Heart right ventricle (tissue), 16 donors: ENCODE measurements around the gene WDR35. TPM values are rescaled to one million over a fixed set of nuclear protein-coding genes. Genes with fewer than 3 reads are reported as not detected.
A peak's percentile ranks its signal among the peaks of the same experiment; 100 is the strongest.

Source experiments
- ATAC-seq, 8 donors: fragments of 200-7000 bp; cut with Tn5 transposase; one replicate each; pipeline ENCODE4 v1.9.1; 2020; ENCODE audit warnings: mild to moderate bottlenecking in 8 of 8, moderate library complexity in 8 of 8, moderate number of reproducible peaks in 1 of 8
- DNase-seq, 2 donors: peaks; one replicate each; pipeline ENCODE4 v3.0.0-alpha.2; 2020
- H3K27ac ChIP-seq, 10 donors: fragments of 200-600 bp; sonication (generic) in 2 of 10; one replicate each; pipeline versions ENCODE4 v1.5.0 to v1.8.0; 2020 to 2022; ENCODE audit warnings: mild to moderate bottlenecking in 3 of 10
- H3K27me3 ChIP-seq, 7 donors: fragments of 200-600 bp; one replicate each; pipeline ENCODE4 v1.8.0; 2021 to 2022; ENCODE audit warnings: mild to moderate bottlenecking in 2 of 7
- H3K36me3 ChIP-seq, 9 donors: fragments of 200-600 bp; sonication (generic) in 1 of 9; one replicate each; pipeline versions ENCODE4 v1.5.0 to v1.8.0; 2020 to 2022; ENCODE audit warnings: mild to moderate bottlenecking in 2 of 9
- H3K4me1 ChIP-seq, 9 donors: fragments of 200-600 bp; sonication (generic) in 1 of 9; one replicate each; pipeline versions ENCODE4 v1.5.0 to v1.8.0; 2020 to 2022; ENCODE audit warnings: mild to moderate bottlenecking in 4 of 9
- H3K4me3 ChIP-seq, 10 donors: fragments of 200-600 bp; sonication (generic) in 2 of 10; one replicate each; pipeline versions ENCODE4 v1.5.0 to v1.8.0; 2020 to 2022; ENCODE audit warnings: mild to moderate bottlenecking in 7 of 10, moderate library complexity in 2 of 10
- H3K9me3 ChIP-seq, 11 donors: fragments of 200-600 bp in 10 of 11; sonication (generic) in 2 of 11; one replicate each; pipeline versions ENCODE4 v1.5.0 to v1.8.0; 2013 to 2022; ENCODE audit warnings: mild to moderate bottlenecking in 2 of 11, control low read depth in 1 of 11, moderate library complexity in 1 of 11
- CTCF ChIP-seq, 9 donors: fragments of 200-600 bp; sonication (generic) in 2 of 9; IDR thresholded peaks; one replicate each; pipeline versions ENCODE4 v1.5.0 to v1.8.0; 2021 to 2022; ENCODE audit warnings: antibody characterized with exemption in 9 of 9, mild to moderate bottlenecking in 5 of 9, moderate library complexity in 1 of 9
- WGBS, 2 donors: extraction: QIAGEN DNeasy Blood & Tissue Kit; methylation state at CpG; one replicate each; pipeline ENCODE4 v1.1.7; 2013; ENCODE audit warnings: inconsistent platforms in 1 of 2; 5-methylcytosine and 5-hydroxymethylcytosine counted together
- intact Hi-C, 10 donors: fragments of 100-400 bp; cut with DNase I; formaldehyde crosslinking; loops; one replicate each; pipeline versions ENCODE4 v1.11.1 to v1.14.2; 2022
- polyA plus RNA-seq, 2 donors: library from polyadenylated mRNA; stranded (reverse); fragments of 200-250 nt; gene quantifications; one replicate each; pipeline ENCODE4 v1.2.3, GENCODE V29; 2013
- total RNA-seq, 10 donors: library from RNA; stranded (reverse); fragmentation: NEBNext Ultra II Directional in 3 of 10; extraction: Animal tissue kit (Norgen Biotek cat#: 25700) in 3 of 10; gene quantifications; one replicate each; pipeline versions ENCODE4 v1.2.1 to v1.2.4, GENCODE V29; 2021 to 2023
- donor health status: Arrhythmogenic right ventricular cardiomyopathy.
- donor health status: ischemic (EF 13 %, LVEDD 7.1; RV severe dilation, severe dysfunction).
- donor health status: healthy with polysubstance abuse.
- donor health status: DM: no; HTN: yes; CAD: no.
- donor health status: DM: no; HTN: no; CAD: no.
- donor health status: ischemic (EF 25% LVEDD 6.9; RV normal size, moderate dysfunction).
- donor health status: ischemic (EF 25% LVEDD 5.7; RV mildly dilated, moderate dysfunction).
- donor health status: healthy.
- donor health status: DM: yes; HTN: yes; CAD: no.
- donor health status: Ischemic cardiomyopathy.
- donor health status: ischemic (EF 35%, LVEDD 5.7; RV mildly dilated, moderate dysfunction).
- donor health status: nonischemic (EF 11% LVEDD 7.7; RV severe dilation, severe dysfunction).
- donor health status: DM: yes; HTN: yes; CAD: no.
- donor health status: PGD.
- donor health status: ischemic (EF 29% LVEDD 5.4; RV normal size, mild dysfunction).
- donor health status: nonischemic (EF 23%, LVEDD 6.1; RV moderate dilation, normal function).

WDR35 gene
- total and polyA plus RNA-seq, 12 donors = 2.3 to 8.3 (median 5.4) TPM

DNA sequence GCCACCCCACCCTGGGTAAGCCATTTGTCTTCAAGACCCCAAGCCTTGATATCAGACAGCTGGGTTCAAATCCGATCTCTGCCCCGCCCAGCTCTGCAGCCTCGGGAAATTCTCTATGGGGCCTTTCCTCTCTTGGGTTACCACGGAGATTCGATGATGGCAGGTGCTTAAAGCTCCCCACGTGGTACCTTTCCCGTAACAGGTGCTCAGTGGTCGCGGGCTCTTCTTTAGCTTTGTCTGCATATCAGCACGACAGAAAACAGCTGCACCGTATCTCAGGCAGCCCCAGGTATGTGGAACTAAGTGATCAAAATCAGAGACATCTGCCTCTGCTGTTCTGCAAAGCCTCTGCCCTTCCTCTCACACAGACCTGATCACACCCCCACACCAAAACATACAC, 125.5 kb downstream of the WDR35 start:
- WGBS, 2 donors = 81 to 85% methylated on average over 11 of the region's 11 CpGs
- Histone ChIP-seq H3K4me3 (no peak overlapping the region), H3K27me3 (peaks cover 0 to 7% (median 0%) of the 10 kb centered on the region in 7 donors), H3K36me3 (no peaks in the 10 kb centered on the region), H3K9me3 (no peaks in the 10 kb centered on the region), H3K27ac (no peak overlapping the region), H3K4me1 (peaks cover 0 to 22% (median 13%) of the 10 kb centered on the region in 9 donors)
- intact Hi-C loops = loop anchor here (5.0 to 10.0 kb wide), 18 partner anchors 90 to 1480 kb away; partner anchors contain the start of gene OSR1 (in 1 of the 10)
- no peak for TF ChIP-seq CTCF (IDR thresholded peaks at IDR 0.05)
- no peak for ATAC-seq
- DNase-seq = no peak

GRCh38 chr2:19863303-19864041, 126.4 kb downstream of the WDR35 start:
- peak overlapping the region in 3 of 10 donors; percentile 7 to 59 (median 10) for H3K27ac ChIP-seq
- TF ChIP-seq CTCF (IDR thresholded peaks at IDR 0.05) = peak; percentile 93 to 100 (median 95)
- intact Hi-C loops = loop anchor here (1.0 to 10.0 kb wide), 23 partner anchors 89 to 1479 kb away; partner anchors contain the start of gene OSR1 (in 1 of the 10)

GRCh38 chr2:19861813-19862212, 128.1 kb downstream of the WDR35 start:
- no peak overlapping the region for H3K27ac ChIP-seq
- 59 to 62% methylated on average over 1 of the region's 1 CpG for WGBS, 2 donors
- no peak for DNase-seq
- H3K36me3 ChIP-seq = no peaks in the 10 kb centered on the region
- H3K4me1 ChIP-seq = peaks cover 0 to 10% (median 6%) of the 10 kb centered on the region in 9 donors
- intact Hi-C loops = loop anchor here (2.0 to 10.0 kb wide), 23 partner anchors 87 to 1477 kb away; partner anchors contain the start of gene OSR1 (in 1 of the 10)
- no peak for ATAC-seq
- H3K9me3 ChIP-seq = no peaks in the 10 kb centered on the region
- no peak for TF ChIP-seq CTCF (IDR thresholded peaks at IDR 0.05)
- no peaks in the 10 kb centered on the region for H3K27me3 ChIP-seq
- H3K4me3 ChIP-seq = no peak overlapping the region

More at GRCh38 chr2:19863303-19864041, 126.4 kb downstream of the WDR35 start:
- ATAC-seq (peak; percentile 75 to 89 (median 88)), DNase-seq (peak; percentile 58 to 76)
- Histone ChIP-seq H3K36me3 (no peaks in the 10 kb centered on the region), H3K9me3 (no peaks in the 10 kb centered on the region), H3K4me1 (peaks cover 0 to 13% (median 8%) of the 10 kb centered on the region in 9 donors), H3K4me3 (peak overlapping the region in 6 of 10 donors; percentile 10 to 40 (median 26)), H3K27me3 (peaks cover 0 to 4% (median 0%) of the 10 kb centered on the region in 7 donors)
- WGBS, 2 donors = 10 to 12% methylated on average over 33 of the region's 33 CpGs

Other genes starting within 250 kb of the WDR35 start
- 1 to 10 TPM; 3.4 to 9.0 (median 6.0) TPM for gene TTC32, start 88.1 kb downstream of the WDR35 start, total RNA-seq
- 10 to 100 TPM in 1 of 2 donors, 1 to 10 TPM in 1; 6.8 to 27.7 TPM for gene TTC32, start 88.1 kb downstream of the WDR35 start, polyA plus RNA-seq
- gene MATN3, start 22.6 kb upstream of the WDR35 start, total RNA-seq = under 1 TPM in 5 of 10 donors, not detected in 5; 0.09 to 0.36 (median 0.20) TPM
- gene MATN3, start 22.6 kb upstream of the WDR35 start, polyA plus RNA-seq = under 1 TPM; 0.35 to 0.37 TPM
- 100 to 1,000 TPM; 138 to 325 (median 183) TPM for gene LAPTM4A, start 61.5 kb upstream of the WDR35 start, total RNA-seq
- gene LAPTM4A, start 61.5 kb upstream of the WDR35 start, polyA plus RNA-seq = 100 to 1,000 TPM in 1 of 2 donors, 10 to 100 TPM in 1; 83.3 to 208 TPM
- 1 to 10 TPM in 2 of 10 donors, under 1 TPM in 6, not detected in 2; 0.27 to 2.1 (median 0.33) TPM for gene SDC1, start 235.0 kb upstream of the WDR35 start, total RNA-seq
- gene SDC1, start 235.0 kb upstream of the WDR35 start, polyA plus RNA-seq = under 1 TPM; 0.30 to 0.44 TPM